Fibroblast of lung (primary cell): Measurements from ENCODE around the gene NF2. TPM values are rescaled to one million over a fixed set of nuclear protein-coding genes. Genes with fewer than 3 reads are reported as not detected.

ENCODE experiments used
- DNase-seq, 2 donors: peaks; one replicate each; pipeline versions ENCODE4 v3.0.0 to v3.0.0-alpha.2; 2010; ENCODE audit warnings: low read depth in 2 of 2
- H2AFZ ChIP-seq: 2 replicates; pipeline ENCODE4 v1.5.1; 2012; ENCODE audit warnings: low read length, control low read depth, inconsistent platforms
- H3K27ac ChIP-seq: 2 replicates; pipeline ENCODE4 v1.5.1; 2011; ENCODE audit warnings: low read length, control low read depth; ENCODE audit not compliant: insufficient read depth
- H3K27me3 ChIP-seq: 2 replicates; pipeline ENCODE4 v1.5.1; 2011; ENCODE audit warnings: mild to moderate bottlenecking, low read length; ENCODE audit not compliant: control insufficient read depth, insufficient read depth
- H3K36me3 ChIP-seq: 2 replicates; pipeline ENCODE4 v1.5.1; 2011; ENCODE audit warnings: low read length; ENCODE audit not compliant: control insufficient read depth, insufficient read depth
- H3K4me1 ChIP-seq: 2 replicates; pipeline ENCODE4 v1.5.1; 2011; ENCODE audit warnings: low read length; ENCODE audit not compliant: control insufficient read depth, insufficient read depth; ENCODE audit errors: extremely low read depth
- H3K4me2 ChIP-seq: 2 replicates; pipeline ENCODE4 v1.5.1; 2011; ENCODE audit warnings: low read length, control low read depth; ENCODE audit not compliant: insufficient read depth; ENCODE audit errors: extremely low read depth
- H3K4me3 ChIP-seq, 4 experiments: fragments of 200-600 bp in 1 of 4; sonication (generic) in 1 of 4; replicated peaks in 1 of 4; 2 replicates each; pipeline ENCODE4 v1.5.1; 2011 to 2016; ENCODE audit warnings: low read length in 4 of 4, low read depth in 3 of 4, mild to moderate bottlenecking in 3 of 4, control low read depth in 2 of 4, inconsistent platforms in 1 of 4, mixed read lengths in 1 of 4; ENCODE audit not compliant: insufficient read depth in 1 of 4; ENCODE audit errors: control extremely low read depth in 1 of 4
- H3K79me2 ChIP-seq: 2 replicates; pipeline ENCODE4 v1.5.1; 2012; ENCODE audit warnings: mild to moderate bottlenecking, low read length, inconsistent platforms; ENCODE audit not compliant: control insufficient read depth, insufficient read depth
- H3K9ac ChIP-seq: 2 replicates; pipeline ENCODE4 v1.5.1; 2011; ENCODE audit warnings: mild to moderate bottlenecking, low read length, control low read depth; ENCODE audit not compliant: insufficient read depth
- H3K9me3 ChIP-seq: 2 replicates; pipeline ENCODE4 v1.5.1; 2012; ENCODE audit warnings: low read depth, low read length; ENCODE audit not compliant: control insufficient read depth, insufficient read depth
- H4K20me1 ChIP-seq: 2 replicates; pipeline ENCODE4 v1.5.1; 2011; ENCODE audit warnings: low read length; ENCODE audit not compliant: control insufficient read depth, insufficient read depth; ENCODE audit errors: extremely low read depth
- EZH2 ChIP-seq: IDR thresholded peaks from 2 replicates; pipeline ENCODE4 v1.5.1; 2012; ENCODE audit warnings: low read length, control low read depth, mild to moderate bottlenecking; ENCODE audit errors: missing control alignments
- polyA plus RNA-seq, 2 donors: library from polyadenylated mRNA; depleted of rRNA in 1 of 2; stranded (reverse) in 1 of 2; unstranded in 1 of 2; fragments of >200 nt; gene quantifications; 2 replicates each; pipeline ENCODE4 v1.2.1, GENCODE V29; 2011 to 2012; ENCODE audit warnings: missing spikeins in 1 of 2
- total RNA-seq: library from RNA; depleted of rRNA; stranded (reverse); fragments of >200 nt; gene quantifications from 2 replicates; pipeline ENCODE4 v1.2.1, GENCODE V29; 2014
- TF ChIP-seq, protein P1 (sequence below), 2 donors: IDR thresholded peaks in 1 of 2; conservative IDR thresholded peaks in 1 of 2; 1 replicate in 1 of 2; 2 replicates in 1 of 2; pipeline ENCODE4 v1.5.1; 2011 to 2012; ENCODE audit warnings: low read length in 2 of 2, control low read depth in 1 of 2, inconsistent platforms in 1 of 2, low read depth in 1 of 2, mild to moderate bottlenecking in 1 of 2

The NF2 gene
- total and polyA plus RNA-seq, 2 donors (not counting 1 experiment from before 2014, with no cell fraction given): 55.5 to 80.9 TPM

DNA sequence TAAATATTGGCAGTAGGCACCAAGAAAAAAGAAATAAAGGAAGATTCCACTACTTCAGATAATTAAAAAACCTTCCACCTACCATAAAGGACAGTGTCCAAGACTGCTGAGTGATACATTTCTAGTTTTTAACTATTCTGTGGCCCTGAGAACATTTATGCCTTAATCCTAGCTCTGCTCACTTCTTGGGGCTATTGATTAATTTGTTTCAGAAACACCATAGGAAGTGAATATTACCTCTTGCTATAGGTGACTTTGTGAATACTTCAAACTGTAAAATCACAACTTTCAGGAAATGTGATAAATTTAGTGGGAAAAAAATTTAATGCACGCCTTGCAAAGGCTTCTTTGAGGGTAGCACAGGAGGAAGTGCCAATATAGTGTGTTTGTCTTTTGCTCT lies 35.2 kb downstream of the NF2 start:
- Histone ChIP-seq H3K79me2 (peaks cover 29% of the 10 kb centered on the region), H3K4me2 (no peak overlapping the region), H3K9ac (no peak overlapping the region), H3K4me3 (no peak overlapping the region), H4K20me1 (no peaks in the 10 kb centered on the region), H3K27ac (no peak overlapping the region), H3K36me3 (peaks cover 4% of the 10 kb centered on the region), H2AFZ (no peak overlapping the region), H3K4me1 (peaks cover 4% of the 10 kb centered on the region), H3K27me3 (no peaks in the 10 kb centered on the region), H3K9me3 (no peaks in the 10 kb centered on the region)
- no peak for DNase-seq
- TF ChIP-seq, protein P1, sequence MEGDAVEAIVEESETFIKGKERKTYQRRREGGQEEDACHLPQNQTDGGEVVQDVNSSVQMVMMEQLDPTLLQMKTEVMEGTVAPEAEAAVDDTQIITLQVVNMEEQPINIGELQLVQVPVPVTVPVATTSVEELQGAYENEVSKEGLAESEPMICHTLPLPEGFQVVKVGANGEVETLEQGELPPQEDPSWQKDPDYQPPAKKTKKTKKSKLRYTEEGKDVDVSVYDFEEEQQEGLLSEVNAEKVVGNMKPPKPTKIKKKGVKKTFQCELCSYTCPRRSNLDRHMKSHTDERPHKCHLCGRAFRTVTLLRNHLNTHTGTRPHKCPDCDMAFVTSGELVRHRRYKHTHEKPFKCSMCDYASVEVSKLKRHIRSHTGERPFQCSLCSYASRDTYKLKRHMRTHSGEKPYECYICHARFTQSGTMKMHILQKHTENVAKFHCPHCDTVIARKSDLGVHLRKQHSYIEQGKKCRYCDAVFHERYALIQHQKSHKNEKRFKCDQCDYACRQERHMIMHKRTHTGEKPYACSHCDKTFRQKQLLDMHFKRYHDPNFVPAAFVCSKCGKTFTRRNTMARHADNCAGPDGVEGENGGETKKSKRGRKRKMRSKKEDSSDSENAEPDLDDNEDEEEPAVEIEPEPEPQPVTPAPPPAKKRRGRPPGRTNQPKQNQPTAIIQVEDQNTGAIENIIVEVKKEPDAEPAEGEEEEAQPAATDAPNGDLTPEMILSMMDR (conservative IDR thresholded peaks at IDR 0.05 in 1 of 2, IDR thresholded peaks at IDR 0.05 in 1 of 2; ENCODE audit: low read depth in 1 of 2, low read length in 2 of 2): no peak
- TF ChIP-seq EZH2: no peak

DNA sequence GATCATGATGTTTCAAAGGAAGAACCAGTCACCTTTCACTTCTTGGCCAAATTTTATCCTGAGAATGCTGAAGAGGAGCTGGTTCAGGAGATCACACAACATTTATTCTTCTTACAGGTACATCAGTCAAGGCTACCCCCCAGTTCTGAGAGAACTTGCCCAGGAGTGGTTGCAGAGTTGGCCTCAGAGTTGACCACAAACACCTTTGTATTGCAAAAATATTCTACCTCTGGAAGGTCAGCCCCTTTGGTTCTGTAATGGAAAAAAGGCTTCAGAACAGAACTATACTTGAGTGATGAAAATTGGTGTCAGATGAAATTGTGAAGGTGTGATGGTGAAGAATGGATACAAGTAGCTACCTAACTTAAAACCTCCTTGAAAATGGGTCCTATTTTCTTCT lies 35.7 kb downstream of the NF2 start:
- peaks cover 4% of the 10 kb centered on the region for H3K36me3 ChIP-seq
- H3K27ac ChIP-seq: no peak overlapping the region
- H2AFZ ChIP-seq: no peak overlapping the region
- TF ChIP-seq, protein P1 (conservative IDR thresholded peaks at IDR 0.05 in 1 of 2, IDR thresholded peaks at IDR 0.05 in 1 of 2; ENCODE audit: low read depth in 1 of 2, low read length in 2 of 2): no peak
- no peak for TF ChIP-seq EZH2
- no peaks in the 10 kb centered on the region for H4K20me1 ChIP-seq
- H3K4me3 ChIP-seq: no peak overlapping the region
- no peak overlapping the region for H3K9ac ChIP-seq
- no peaks in the 10 kb centered on the region for H3K9me3 ChIP-seq
- no peaks in the 10 kb centered on the region for H3K27me3 ChIP-seq
- peaks cover under 1% of the 10 kb centered on the region for H3K4me1 ChIP-seq
- H3K4me2 ChIP-seq: no peak overlapping the region
- DNase-seq: no peak
- H3K79me2 ChIP-seq: peaks cover 25% of the 10 kb centered on the region

DNA sequence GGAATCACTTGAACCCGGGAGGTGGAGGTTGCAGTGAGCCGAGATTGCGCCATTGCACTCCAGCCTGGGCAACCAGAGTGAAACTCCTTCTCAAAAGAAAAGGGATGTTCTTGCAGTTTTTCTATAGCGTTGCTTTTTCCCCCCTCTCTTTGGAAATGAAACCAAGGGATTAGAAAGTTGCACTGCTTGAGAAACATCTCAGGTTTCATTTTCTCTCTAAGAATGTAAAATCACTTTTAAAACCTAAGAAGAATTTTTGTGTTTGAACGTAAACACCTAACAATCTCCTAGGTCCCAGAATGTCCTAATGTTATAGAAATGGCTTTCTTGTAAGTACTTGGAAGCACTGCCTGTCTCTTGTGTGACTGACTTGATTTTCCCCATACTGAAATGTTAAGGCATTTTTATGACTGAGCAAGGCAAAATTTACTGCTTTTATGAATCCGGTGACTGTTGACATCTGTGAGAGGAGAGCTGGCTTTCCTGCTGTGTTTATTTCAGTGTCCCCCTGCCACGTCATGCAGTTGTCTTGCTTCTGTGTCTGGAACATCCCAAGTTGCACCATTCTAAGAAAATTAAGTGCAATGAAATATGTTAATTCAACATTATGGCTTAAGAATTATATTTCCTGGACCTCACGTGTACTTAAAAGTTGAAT lies 37.7 kb downstream of the NF2 start:
- Histone ChIP-seq H4K20me1 (no peaks in the 10 kb centered on the region), H3K79me2 (peaks cover 14% of the 10 kb centered on the region), H3K4me2 (no peak overlapping the region), H3K4me1 (no peaks in the 10 kb centered on the region), H2AFZ (no peak overlapping the region), H3K4me3 (no peak overlapping the region), H3K9ac (no peak overlapping the region), H3K9me3 (no peaks in the 10 kb centered on the region), H3K27ac (no peak overlapping the region), H3K27me3 (no peaks in the 10 kb centered on the region), H3K36me3 (peaks cover 4% of the 10 kb centered on the region)
- no peak for DNase-seq
- TF ChIP-seq, protein P1 (conservative IDR thresholded peaks at IDR 0.05 in 1 of 2, IDR thresholded peaks at IDR 0.05 in 1 of 2; ENCODE audit: low read depth in 1 of 2, low read length in 2 of 2): no peak
- no peak for TF ChIP-seq EZH2
